GM12892 (cell line): ENCODE measurements around the gene ICE1.

ENCODE experiments used
- POLR2A ChIP-seq: IDR thresholded peaks from 2 replicates; pipeline ENCODE4 v1.6.1; 2011; ENCODE audit warnings: low read depth, low read length, control low read depth
- POLR2AphosphoS5 ChIP-seq: IDR thresholded peaks from 2 replicates; pipeline ENCODE4 v1.6.1; 2011; ENCODE audit warnings: low read depth, low read length, control low read depth

- TF ChIP-seq POLR2AphosphoS5 (no peak), POLR2A (no peak)
Observed at GRCh38 chr5:5409151-5409810, 13.2 kb upstream of the ICE1 start.
